ENCODE data around the gene ABCB9. TPM values are rescaled to one million over a fixed set of nuclear protein-coding genes. Genes with fewer than 3 reads are reported as not detected.

ABCB9 gene
- total RNA-seq, 1 donor from 2014 or later = 6.9 TPM

DNA sequence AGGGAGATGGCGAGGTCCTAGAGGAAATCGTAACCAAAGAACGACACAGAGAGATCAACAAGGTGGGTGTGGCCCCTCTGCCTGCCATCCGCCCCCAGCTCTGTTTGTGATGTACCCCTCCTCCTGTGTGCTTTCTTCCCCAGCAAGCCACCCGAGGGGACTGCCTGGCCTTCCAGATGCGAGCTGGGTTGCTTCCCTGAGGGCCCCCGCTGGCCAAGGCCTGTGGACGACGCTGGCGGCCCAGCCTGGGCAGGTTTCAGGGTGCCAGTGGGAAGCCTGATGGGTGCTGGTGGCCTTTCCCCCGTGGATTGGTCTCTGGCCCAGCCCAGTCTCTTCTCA lies 16.2 kb upstream of the ABCB9 start:
- no peak for DNase-seq (ENCODE audit: low read depth)

GRCh38 chr12:122981587-122982476 lies 15.6 kb upstream of the ABCB9 start:
- DNase-seq (ENCODE audit: low read depth) = no peak

GRCh38 chr12:122981036-122981471 lies 14.8 kb upstream of the ABCB9 start:
- peak; percentile 39 for DNase-seq (ENCODE audit: low read depth)

GRCh38 chr12:122980183-122981035 lies 14.1 kb upstream of the ABCB9 start, which contains the start of gene ARL6IP4:
Gene ARL6IP4 (plus strand): TSS chr12:122980681. CDS start chr12:122981140, 459 bp downstream.
- DNase-seq (ENCODE audit: low read depth) = peak; percentile 69

GRCh38 chr12:122979908-122980182 lies 13.6 kb upstream of the ABCB9 start:
- no peak for DNase-seq (ENCODE audit: low read depth)

- DNase-seq (ENCODE audit: low read depth) = no peak
Observed at GRCh38 chr12:122979001-122979907, 13.0 kb upstream of the ABCB9 start.

DNA sequence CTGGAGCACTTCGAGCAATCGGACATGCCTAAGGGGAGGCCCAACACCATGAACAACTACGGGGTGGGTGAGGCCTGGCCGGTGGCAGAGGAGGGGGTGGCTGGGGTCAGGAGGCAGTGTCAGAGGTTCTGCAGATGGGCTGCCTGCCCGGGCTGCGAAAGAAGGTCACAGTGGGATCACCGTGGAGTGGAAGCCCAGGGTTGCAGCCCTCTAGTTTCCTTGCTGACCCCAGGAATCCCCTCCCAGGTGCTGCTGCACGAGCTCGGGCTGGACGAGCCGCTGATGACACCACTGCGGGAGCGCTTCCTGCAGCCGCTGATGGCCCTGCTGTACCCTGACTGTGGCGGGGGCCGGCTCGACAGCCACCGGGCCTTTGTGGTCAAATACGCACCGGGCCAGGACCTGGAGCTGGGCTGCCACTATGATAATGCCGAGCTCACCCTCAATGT lies 12.3 kb upstream of the ABCB9 start:
- DNase-seq (ENCODE audit: low read depth) = no peak

- DNase-seq (ENCODE audit: low read depth) = no peak
Observed at GRCh38 chr12:122977655-122978392, 11.6 kb upstream of the ABCB9 start.

DNA sequence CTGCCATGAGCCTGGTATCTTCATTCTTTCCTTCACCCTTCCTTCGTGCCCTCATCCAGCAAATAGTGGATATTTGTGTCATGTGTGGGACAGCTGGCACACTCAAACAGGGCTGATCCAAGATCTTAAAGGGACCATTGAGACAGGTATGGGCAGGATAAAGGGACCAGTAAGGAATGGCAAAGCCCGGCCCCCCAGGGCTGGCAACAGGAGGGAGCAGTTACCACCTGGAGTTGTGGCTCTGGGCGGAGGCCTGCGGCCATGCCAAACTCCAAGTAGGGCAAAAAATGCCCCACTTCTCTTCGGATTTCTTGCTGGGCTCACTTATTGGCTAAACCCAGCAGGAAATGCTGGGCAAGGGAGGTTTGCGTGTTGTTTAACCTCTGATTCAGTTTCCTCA lies 10.9 kb upstream of the ABCB9 start:
- DNase-seq (ENCODE audit: low read depth) = no peak

- DNase-seq (ENCODE audit: low read depth) = no peak
Observed at GRCh38 chr12:122976648-122976975, 10.3 kb upstream of the ABCB9 start.

- DNase-seq (ENCODE audit: low read depth) = no peak
Observed at GRCh38 chr12:122975790-122976647, 9.8 kb upstream of the ABCB9 start.

- DNase-seq (ENCODE audit: low read depth) = peak; percentile 93
Observed at GRCh38 chr12:122974892-122975789, 8.9 kb upstream of the ABCB9 start, which contains the start of gene OGFOD2. Gene OGFOD2 (plus strand): TSS chr12:122975244. CDS start chr12:122975252, 8 bp downstream.

DNA sequence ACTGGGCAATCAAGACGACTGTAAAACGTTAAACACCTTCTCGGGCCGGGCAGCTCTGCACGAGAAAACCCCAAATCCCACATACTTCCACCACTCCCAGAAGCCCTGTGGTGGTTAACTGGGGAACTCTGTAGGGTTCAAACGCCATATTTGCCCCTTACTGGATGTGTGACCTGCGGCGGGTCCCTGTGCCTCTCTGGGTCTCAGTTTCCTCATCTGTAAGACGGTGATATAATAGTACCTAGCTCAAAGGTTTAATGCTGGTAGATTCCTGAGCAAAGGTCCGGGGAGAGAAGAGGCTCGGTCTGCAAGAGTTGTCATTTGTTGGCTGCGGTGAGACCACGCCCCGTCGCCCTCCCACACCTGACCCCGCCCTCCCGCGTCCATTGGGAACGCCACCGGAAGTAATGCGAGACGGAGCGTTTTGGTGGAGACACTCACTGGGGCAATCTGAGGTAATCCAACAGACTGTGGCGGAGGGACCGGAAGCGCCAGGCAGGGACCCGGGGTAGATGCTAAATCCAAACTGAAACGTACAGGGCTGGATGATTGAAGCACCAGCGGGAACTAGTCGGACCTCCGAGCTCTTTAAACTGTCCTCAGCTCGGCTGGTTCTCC lies 8.1 kb upstream of the ABCB9 start:
- DNase-seq (ENCODE audit: low read depth) = peak; percentile 99

GRCh38 chr12:122969676-122970075 lies 3.4 kb upstream of the ABCB9 start:
- no peak for DNase-seq (ENCODE audit: low read depth)

DNA sequence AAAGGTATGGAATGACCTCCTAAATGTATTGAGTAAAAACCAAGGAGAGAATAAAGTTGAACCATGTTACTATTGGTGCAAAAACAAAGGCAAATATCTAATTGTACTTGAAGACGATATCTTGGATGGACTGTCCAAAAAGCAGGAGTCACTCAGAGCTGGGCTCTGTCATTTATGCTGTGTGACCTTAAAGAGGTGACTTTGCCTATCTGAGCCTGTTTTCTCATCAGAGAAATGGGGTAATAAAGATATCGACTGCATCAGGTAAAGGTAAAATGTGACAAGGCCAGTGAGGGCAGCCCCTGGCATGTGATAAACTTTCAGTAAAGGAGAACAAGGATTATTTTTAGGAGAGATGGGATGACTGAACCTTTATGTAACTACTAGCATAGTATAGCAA lies 1.8 kb upstream of the ABCB9 start:
- DNase-seq (ENCODE audit: low read depth) = no peak

- DNase-seq (ENCODE audit: low read depth) = no peak
Observed at GRCh38 chr12:122966743-122967550, 684 bp upstream of the ABCB9 start.

DNA sequence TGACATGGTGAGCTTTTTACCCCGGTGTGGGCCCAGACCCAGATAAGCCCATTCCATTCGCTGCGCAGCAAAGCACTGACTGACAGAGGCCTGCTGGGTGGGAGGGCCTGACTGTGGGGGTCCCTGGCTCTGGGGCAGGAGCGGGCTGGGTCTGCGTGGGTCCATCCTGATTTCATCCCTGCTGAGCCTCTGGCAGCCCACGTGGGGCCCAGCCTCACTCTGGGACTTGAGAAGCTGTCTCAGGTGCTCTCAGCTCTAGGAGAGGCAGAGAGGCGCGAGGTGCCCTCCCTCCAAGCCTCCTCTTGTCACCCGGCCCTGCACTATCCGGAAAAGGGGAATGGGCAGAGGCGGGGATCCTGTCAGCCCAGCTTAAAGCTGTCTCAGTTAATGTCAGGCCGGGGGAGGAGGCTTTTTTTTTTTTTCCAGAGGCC lies 927 bp downstream of the ABCB9 start:
- DNase-seq (ENCODE audit: low read depth) = no peak
